Aorta (tissue), 5 donors: ENCODE results near the gene BCAT1. TPM values are rescaled to one million over a fixed set of nuclear protein-coding genes. Genes with fewer than 3 reads are reported as not detected.

Source experiments
- ATAC-seq: fragments of 200-7000 bp; cut with Tn5 transposase; one replicate; pipeline ENCODE4 v1.9.1; 2022; ENCODE audit warnings: moderate library complexity; ENCODE audit not compliant: low FRiP score
- DNase-seq, 2 donors: peaks; one replicate each; pipeline ENCODE4 v3.0.0-alpha.2; 2020
- H3K27ac ChIP-seq, 2 donors: one replicate each; pipeline ENCODE4 v1.5.1; 2013; ENCODE audit warnings: low read length in 2 of 2, mild to moderate bottlenecking in 2 of 2, moderate library complexity in 2 of 2, control low read depth in 1 of 2, inconsistent platforms in 1 of 2, low read depth in 1 of 2
- H3K27me3 ChIP-seq, 2 donors: one replicate each; pipeline ENCODE4 v1.6.1; 2013; ENCODE audit warnings: control low read depth in 1 of 2, low read length in 1 of 2, mild to moderate bottlenecking in 1 of 2, moderate library complexity in 1 of 2; ENCODE audit not compliant: insufficient read depth in 2 of 2, control insufficient read depth in 1 of 2
- H3K36me3 ChIP-seq, 2 donors: one replicate each; pipeline ENCODE4 v1.6.1; 2013; ENCODE audit warnings: control low read depth in 1 of 2, low read length in 1 of 2, mild to moderate bottlenecking in 1 of 2; ENCODE audit not compliant: insufficient read depth in 2 of 2, control insufficient read depth in 1 of 2
- H3K4me1 ChIP-seq, 2 donors: one replicate each; pipeline ENCODE4 v1.6.1; 2013; ENCODE audit warnings: low read length in 2 of 2, control low read depth in 1 of 2, mild to moderate bottlenecking in 1 of 2, moderate library complexity in 1 of 2; ENCODE audit not compliant: insufficient read depth in 2 of 2, control insufficient read depth in 1 of 2
- H3K4me3 ChIP-seq, 2 donors: one replicate each; pipeline ENCODE4 v1.5.1; 2013; ENCODE audit warnings: low read length in 2 of 2, control low read depth in 1 of 2, mild to moderate bottlenecking in 1 of 2
- H3K9me3 ChIP-seq: one replicate; pipeline ENCODE4 v1.6.1; 2013; ENCODE audit warnings: mild to moderate bottlenecking, low read length; ENCODE audit not compliant: control insufficient read depth
- WGBS, 2 donors: extraction: QIAGEN DNeasy Blood & Tissue Kit; methylation state at CpG; one replicate each; pipeline ENCODE4 v1.1.7; 2013; 5-methylcytosine and 5-hydroxymethylcytosine counted together
- intact Hi-C, 2 donors: fragments of 100-400 bp; cut with DNase I; formaldehyde crosslinking; loops; one replicate each; pipeline versions ENCODE4 v1.14.2 to v1.15.0; 2022
- long read RNA-seq, 2 donors: library from polyadenylated mRNA; unstranded; transcript quantifications; one replicate each; pipeline ENCODE4 v2.0.0, GENCODE V29; 2020 to 2021
- polyA plus RNA-seq, 2 donors: library from polyadenylated mRNA; stranded (reverse); fragments of 200-250 nt; gene quantifications; one replicate each; pipeline ENCODE4 v1.2.3, GENCODE V29; 2013
- total RNA-seq, 2 donors: library from RNA; stranded (reverse); fragmentation: NEBNext Ultra II Directional; extraction: Animal tissue kit (Norgen Biotek cat#: 25700); gene quantifications; one replicate each; pipeline ENCODE4 v1.2.1, GENCODE V29; 2021
- donor health status: healthy with polysubstance abuse.
- donor health status: Bipolar disorder and iron deficiency.
- donor health status: DM: no; HTN: no; CAD: no.
- donor health status: DM: no; HTN: no; CAD: no.
- donor health status: DM: yes; HTN: yes; CAD: no.

The BCAT1 gene, protein sequence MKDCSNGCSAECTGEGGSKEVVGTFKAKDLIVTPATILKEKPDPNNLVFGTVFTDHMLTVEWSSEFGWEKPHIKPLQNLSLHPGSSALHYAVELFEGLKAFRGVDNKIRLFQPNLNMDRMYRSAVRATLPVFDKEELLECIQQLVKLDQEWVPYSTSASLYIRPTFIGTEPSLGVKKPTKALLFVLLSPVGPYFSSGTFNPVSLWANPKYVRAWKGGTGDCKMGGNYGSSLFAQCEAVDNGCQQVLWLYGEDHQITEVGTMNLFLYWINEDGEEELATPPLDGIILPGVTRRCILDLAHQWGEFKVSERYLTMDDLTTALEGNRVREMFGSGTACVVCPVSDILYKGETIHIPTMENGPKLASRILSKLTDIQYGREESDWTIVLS
- total RNA-seq (10 to 100 TPM; 27.7 to 47.3 TPM), polyA plus RNA-seq (10 to 100 TPM in 1 of 2 donors, 1 to 10 TPM in 1; 3.8 to 15.9 TPM)
- long read RNA-seq, donor 1, full-length matches to known transcripts = 5 of 17 reads
- long read RNA-seq, donor 1, partial matches to known transcripts = 1 of 17 reads
- long read RNA-seq, donor 1, other reads (novel, unspliced or antisense) = 11 of 17 reads
- long read RNA-seq, donor 2, full-length matches to known transcripts = 3 of 18 reads
- long read RNA-seq, donor 2, partial matches to known transcripts = 3 of 18 reads
- long read RNA-seq, donor 2, other reads (novel, unspliced or antisense) = 12 of 18 reads

DNA sequence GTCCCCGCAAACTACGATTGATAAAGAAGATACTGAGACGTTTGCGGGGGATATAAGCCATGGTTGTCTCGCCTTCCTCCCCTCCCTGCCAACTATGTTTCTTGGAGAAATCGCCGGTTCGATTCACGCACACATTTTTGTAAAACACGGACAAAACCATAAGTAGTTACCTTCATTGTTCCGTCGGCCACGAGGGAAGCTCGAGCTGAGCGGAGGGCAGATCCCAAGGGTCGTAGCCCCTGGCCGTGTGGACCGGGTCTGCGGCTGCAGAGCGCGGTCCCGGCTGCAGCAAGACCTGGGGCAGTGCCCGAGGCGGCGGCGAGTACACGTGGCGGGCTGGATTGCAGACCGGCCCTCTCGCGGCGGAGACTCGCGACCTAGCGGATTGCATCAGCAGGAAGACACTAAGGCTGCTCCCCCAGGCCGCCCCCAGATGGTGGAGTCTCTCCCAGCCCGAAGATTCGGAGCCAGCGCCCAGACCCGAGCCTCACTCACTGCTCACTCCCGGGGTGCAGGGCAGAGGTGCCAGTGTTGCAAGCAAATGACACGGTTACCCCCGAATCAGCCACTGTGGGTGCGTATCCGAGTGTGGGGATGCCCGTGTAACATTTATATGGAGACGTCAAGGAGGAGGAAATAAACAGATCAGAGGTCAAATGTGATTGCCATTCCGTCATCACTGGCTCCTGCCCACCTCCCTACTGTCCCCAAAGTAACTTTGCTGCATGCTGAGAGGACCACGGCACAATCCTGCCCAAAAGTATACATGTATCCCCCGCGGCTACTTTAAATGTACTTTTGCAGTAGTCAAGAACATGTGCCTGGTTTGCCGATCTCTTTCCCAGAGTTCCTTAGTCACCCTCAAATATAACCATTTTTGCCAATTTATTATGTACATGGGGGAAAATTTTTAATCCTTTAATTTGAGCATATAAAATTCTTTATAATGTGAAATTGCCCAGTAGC lies at the start of gene BCAT1:
Gene BCAT1, minus strand, starts transcription at position 345 of the 966 bp plus-strand sequence. Its CDS starts 169 bp downstream, at position 176.
- H3K4me3 ChIP-seq = peak within 1 kb of the TSS; percentile 42 to 59
- H3K27me3 ChIP-seq = no peaks in the 10 kb centered on the region
- ATAC-seq = peak; percentile 83
- no peak within 1 kb of the TSS for H3K27ac ChIP-seq
- no peaks in the 10 kb centered on the region for H3K9me3 ChIP-seq
- 8 to 9% methylated on average over 52 of the region's 52 CpGs for WGBS, 2 donors
- no peaks in the 10 kb centered on the region for H3K36me3 ChIP-seq
- intact Hi-C loops = no loop called here
- DNase-seq = peak; percentile 88 to 92
- H3K4me1 ChIP-seq = peaks cover 0 to 2% of the 10 kb centered on the region in 2 donors

DNA sequence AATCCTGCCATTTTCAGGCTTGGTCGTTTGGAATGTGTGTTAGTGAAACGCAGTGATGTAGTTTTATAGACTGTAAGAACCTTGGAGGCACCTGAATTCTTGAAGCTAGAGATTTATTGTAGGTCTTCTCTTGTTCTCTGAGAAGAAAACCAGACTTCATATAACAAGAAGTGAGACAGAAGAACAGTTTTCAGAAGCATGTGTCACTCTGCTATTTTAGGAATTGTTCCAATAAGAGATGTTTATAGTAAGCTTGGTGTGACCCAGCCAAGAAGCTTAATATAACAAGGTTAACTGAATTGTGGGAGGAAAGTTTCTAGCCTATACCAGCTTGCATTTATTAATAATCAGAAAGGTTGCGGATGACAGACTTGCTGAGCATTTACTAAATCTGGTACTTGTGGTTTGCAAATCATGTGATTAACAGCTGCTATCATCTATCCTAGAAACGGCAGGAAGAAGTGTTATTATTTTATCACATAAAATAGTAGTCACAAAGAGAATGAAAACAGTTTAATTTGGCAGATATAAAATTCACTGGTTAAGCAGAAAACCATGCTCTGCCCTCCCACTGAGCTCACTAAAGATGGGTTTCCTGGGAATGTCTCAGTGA lies 49.2 kb upstream of the BCAT1 start:
- intact Hi-C loops = loop anchor here (5.0 kb wide), 2 partner anchors 154 to 1004 kb away; no protein-coding TSS in a partner anchor
- peak; percentile 54 for ATAC-seq
- H3K27ac ChIP-seq = no peak overlapping the region

DNA sequence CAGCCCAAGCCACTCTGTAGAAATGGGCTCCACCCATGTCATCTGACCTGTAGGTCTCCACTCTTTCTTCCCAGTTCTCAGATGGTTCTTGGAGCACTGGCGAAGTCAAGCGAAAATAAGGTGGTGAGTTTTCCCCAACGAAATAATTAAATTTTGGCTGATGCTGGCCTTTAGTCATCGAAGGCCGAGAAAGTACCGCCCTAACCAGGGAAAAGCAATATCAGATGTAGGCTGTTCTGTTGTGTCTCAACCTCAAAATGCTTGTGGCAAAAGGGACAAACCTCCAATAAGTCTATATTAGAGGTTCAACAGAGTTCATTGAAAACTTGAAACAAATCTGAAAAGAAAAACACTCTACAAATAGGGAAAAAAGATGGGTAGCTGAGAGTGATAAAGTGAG lies 48.6 kb upstream of the BCAT1 start:
- no peak for DNase-seq
- no peaks in the 10 kb centered on the region for H3K9me3 ChIP-seq
- ATAC-seq = no peak
- 46 to 54% methylated on average over 6 of the region's 6 CpGs for WGBS, 2 donors
- no peaks in the 10 kb centered on the region for H3K27me3 ChIP-seq
- no peak overlapping the region for H3K4me3 ChIP-seq
- intact Hi-C loops = loop anchor here (5.0 kb wide), 2 partner anchors 155 to 1005 kb away; no protein-coding TSS in a partner anchor
- no peak overlapping the region for H3K27ac ChIP-seq
- H3K4me1 ChIP-seq = no peaks in the 10 kb centered on the region
- H3K36me3 ChIP-seq = no peaks in the 10 kb centered on the region

More for the DNA sequence above, 49.2 kb upstream of the BCAT1 start:
- Histone ChIP-seq H3K9me3 (no peaks in the 10 kb centered on the region), H3K36me3 (no peaks in the 10 kb centered on the region), H3K4me3 (no peak overlapping the region), H3K4me1 (no peaks in the 10 kb centered on the region), H3K27me3 (no peaks in the 10 kb centered on the region)
- no peak for DNase-seq
- 2 to 5% methylated on average over 4 of the region's 4 CpGs for WGBS, 2 donors

DNA sequence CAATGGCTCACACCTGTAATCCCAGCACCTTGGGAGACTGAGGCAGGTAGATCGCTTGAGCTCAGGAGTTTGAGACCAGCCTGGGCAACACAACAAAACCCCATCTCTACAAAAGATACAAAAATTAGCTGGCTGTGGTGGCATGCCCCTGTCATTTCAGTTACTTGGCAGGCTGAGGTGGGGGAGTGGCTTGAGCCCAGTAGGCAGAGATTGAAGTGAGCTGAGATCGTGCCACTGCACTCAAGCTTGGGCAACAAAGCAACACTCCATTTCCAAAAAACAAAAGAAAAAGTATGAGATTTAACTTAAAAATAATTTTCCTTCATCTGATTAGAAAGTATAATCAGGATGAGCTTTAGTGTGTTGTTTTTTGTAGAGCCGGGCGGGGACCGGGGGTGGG lies 47.9 kb upstream of the BCAT1 start:
- no peaks in the 10 kb centered on the region for H3K4me1 ChIP-seq
- ATAC-seq (no peak), DNase-seq (no peak)
- 80 to 81% methylated on average over 5 of the region's 5 CpGs for WGBS, 2 donors
- no peaks in the 10 kb centered on the region for H3K36me3 ChIP-seq
- H3K9me3 ChIP-seq = no peaks in the 10 kb centered on the region
- no peaks in the 10 kb centered on the region for H3K27me3 ChIP-seq
- intact Hi-C loops = loop anchor here (5.0 kb wide), 2 partner anchors 155 to 1005 kb away; no protein-coding TSS in a partner anchor
- no peak overlapping the region for H3K4me3 ChIP-seq
- no peak overlapping the region for H3K27ac ChIP-seq

DNA sequence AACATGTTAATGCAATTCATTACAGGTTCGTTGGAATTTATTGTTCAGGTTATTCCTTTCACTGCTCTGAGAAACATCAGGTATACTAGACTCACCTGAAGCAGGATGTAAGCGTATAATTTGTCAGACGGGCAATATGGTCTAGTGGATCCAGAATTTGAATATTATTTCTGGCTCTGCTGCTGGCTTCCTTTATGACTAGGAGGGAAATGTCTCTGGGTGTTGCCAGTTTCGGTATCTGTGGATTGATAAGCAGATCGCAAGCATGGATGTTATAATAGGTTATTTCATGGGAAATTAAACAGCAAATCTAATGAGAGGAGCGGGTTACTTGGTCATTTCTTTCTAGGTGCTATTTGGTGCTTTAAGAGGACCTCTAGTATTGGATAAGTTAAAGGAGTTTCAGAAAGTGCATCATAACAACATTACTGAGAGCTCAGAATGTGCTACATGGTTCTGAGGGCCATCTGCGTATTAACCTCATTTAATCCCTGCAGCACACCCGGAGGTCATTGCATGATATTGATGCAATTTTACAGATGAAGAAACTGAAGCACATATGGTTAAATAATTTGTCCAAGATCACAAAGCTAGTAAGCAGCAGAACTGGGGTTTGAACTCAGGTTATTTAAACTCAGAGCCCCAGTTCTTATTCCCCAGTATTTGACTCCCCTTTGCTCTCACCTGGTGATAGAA lies 47.3 kb upstream of the BCAT1 start:
- Histone ChIP-seq H3K9me3 (no peaks in the 10 kb centered on the region), H3K27me3 (no peaks in the 10 kb centered on the region), H3K36me3 (no peaks in the 10 kb centered on the region), H3K4me1 (no peaks in the 10 kb centered on the region), H3K27ac (no peak overlapping the region), H3K4me3 (no peak overlapping the region)
- WGBS, 2 donors = 52 to 59% methylated on average over 8 of the region's 8 CpGs
- no peak for DNase-seq
- no peak for ATAC-seq
- intact Hi-C loops = loop anchor here (5.0 kb wide), 2 partner anchors 156 to 1006 kb away; no protein-coding TSS in a partner anchor

DNA sequence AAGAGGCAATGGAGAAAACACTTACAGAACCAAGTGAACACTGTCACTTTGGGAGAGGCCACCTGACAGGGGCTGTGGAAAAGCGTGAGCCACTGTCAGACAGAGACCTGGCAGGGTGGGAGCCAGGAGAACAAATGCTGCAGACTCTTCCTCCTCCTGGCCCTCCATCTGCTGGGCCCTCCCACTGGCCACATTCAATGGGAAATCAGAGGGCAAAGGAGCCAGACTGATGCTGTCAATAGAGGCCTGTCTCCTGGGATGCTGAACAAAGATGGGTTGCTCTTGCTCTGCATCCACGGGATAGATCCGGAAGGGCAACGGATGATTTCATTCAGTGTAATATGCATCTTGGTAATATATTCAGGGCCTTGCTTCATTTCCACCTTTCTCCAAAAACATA lies 44.9 kb upstream of the BCAT1 start:
- DNase-seq (no peak), ATAC-seq (no peak)
- Histone ChIP-seq H3K27me3 (no peaks in the 10 kb centered on the region), H3K4me1 (no peaks in the 10 kb centered on the region), H3K4me3 (no peak overlapping the region), H3K36me3 (no peaks in the 10 kb centered on the region), H3K9me3 (no peaks in the 10 kb centered on the region), H3K27ac (no peak overlapping the region)
- intact Hi-C loops = no loop called here
- WGBS, 2 donors = 93 to 95% methylated on average over 4 of the region's 4 CpGs

DNA sequence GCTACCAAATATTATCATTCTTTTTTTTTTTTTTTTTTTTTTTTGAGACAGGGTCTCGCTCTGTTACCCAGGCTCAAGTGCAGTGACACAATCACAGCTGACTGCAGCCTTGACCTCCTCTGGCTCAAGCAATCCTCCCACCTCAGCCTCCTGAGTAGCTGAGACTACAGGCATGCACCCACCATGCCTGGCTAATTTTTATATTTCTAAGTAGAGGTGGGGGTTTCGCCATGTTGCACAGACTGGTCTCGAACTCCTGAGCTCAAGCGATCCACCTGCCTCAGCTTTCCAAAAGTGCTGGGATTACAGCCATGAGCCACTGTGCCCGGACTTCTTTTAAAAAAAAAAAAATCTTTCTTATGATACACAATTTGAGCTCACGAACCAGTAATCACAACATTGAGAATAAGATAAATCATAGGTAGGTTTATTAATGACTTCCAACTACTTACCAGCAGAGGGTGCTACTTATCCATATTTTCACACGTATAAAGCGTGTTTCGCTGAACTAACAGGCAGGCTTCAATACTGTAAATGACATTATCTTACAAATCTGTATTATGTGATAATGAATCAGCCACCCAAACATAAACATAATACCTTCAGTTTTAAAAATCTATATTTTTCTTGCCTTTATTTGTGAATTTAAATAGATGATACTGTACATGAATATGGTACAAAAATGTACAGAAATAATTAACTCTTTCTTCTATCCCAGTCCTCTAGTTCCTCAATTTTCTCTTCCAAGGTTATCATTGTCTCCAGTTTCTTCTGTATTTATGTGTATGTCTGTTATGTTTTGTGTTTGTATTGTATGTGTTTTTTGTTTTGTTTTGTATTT lies 42.5 kb upstream of the BCAT1 start:
- intact Hi-C loops = loop anchor here (2.0 kb wide), 1 partner anchor 139 kb away; no protein-coding TSS in a partner anchor
- 23 to 34% methylated on average over 9 of the region's 9 CpGs for whole genome bisulfite sequencing, 2 donors
- no peaks in the 10 kb centered on the region for H3K27me3 ChIP-seq
- no peaks in the 10 kb centered on the region for H3K36me3 ChIP-seq
- H3K27ac ChIP-seq = no peak overlapping the region
- no peak overlapping the region for H3K4me3 ChIP-seq
- ATAC-seq (peak; percentile 87), DNase-seq (no peak)
- H3K9me3 ChIP-seq = no peaks in the 10 kb centered on the region
- no peaks in the 10 kb centered on the region for H3K4me1 ChIP-seq
